Measurements from ENCODE around the gene CFAP53.

The CFAP53 gene

DNA sequence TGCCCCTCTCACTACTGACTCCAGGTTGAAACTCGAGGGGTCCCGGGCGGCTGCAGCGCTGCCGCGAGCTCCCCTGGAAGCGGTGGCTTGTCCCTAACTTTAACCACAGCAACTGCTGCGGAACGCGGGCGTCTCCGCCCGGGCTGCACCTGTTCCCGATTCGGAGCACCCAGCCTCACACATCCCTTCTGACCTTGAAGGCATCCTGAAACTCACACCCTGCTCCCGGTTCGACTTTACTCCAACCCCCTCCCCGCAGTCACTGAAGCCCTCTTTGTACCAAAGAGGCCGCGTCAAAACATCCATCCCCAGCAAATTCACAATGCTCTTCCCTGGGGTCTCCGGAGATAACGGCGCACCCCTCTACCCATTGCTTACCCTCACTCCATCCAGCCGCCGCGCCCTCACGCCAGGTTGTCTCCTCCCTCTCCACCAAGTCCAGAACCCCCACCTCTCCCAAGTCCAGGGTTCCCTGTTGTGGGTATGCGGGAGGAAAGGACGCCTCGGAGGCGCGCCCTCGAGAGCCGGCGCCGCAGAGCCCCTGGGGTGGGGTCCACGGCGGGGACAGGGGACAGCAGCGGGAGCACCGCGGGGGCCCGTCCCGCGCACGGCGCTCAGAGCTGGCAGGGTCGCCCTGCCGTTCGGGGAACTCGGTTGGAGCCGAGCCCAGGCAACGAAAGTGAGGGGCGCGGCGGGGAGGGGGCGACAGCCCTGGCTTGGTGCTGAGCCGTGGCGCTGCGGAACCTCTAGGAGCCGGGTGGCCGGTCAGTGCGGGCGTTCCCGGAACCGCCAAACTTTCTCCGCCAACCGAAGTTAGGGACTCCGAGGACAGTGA is 72.3 kb downstream of the CFAP53 start:
- no peak for TF ChIP-seq CTCF (conservative IDR thresholded peaks at IDR 0.05; ENCODE audit: low read depth, low read length)
- H3K4me3 ChIP-seq (ENCODE audit: low read length), result peak overlapping the region; percentile 44
- DNase-seq (ENCODE audit: low read depth), result no peak

DNA sequence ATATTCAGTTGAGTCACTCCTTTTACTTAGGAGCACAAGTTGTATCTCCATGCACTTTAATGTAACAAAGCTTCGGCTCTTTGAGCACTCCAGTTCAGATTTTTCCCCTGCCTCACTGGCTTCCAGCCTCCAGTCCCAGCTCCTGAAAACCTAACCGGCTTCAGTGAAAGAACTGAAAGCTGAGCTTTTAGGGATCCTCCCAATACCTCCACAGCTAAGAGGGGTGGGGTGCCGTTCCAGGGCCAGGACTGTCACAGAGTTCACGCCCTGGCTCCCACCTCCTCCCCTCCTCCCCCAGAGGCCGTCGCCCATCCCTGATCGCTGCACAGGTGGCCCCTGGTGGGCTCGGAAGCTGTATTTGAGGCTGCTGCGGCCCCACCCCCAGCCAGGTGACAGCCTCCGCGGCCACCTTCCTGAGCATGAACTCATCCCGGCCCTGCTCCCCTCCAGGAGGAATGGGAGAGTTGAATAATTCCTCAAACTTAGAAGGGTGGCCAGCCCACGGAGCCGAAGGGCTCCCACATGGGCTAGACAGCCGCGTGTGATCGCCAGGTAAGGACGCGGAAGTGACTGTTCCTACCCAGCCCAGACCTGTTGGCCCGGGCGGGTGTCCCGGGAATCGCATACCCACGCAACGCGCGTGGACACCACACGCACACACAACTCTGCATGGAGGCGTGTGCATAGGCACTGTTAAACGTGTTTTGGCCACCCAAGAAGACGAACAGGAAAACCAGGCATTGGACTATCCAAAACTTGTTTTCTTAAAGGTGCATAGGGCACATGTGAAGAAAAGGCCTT is 73.1 kb downstream of the CFAP53 start:
- no peak overlapping the region for H3K4me3 ChIP-seq (ENCODE audit: low read length)
- no peak for DNase-seq (ENCODE audit: low read depth)
- no peak for TF ChIP-seq CTCF (conservative IDR thresholded peaks at IDR 0.05; ENCODE audit: low read depth, low read length)

DNA sequence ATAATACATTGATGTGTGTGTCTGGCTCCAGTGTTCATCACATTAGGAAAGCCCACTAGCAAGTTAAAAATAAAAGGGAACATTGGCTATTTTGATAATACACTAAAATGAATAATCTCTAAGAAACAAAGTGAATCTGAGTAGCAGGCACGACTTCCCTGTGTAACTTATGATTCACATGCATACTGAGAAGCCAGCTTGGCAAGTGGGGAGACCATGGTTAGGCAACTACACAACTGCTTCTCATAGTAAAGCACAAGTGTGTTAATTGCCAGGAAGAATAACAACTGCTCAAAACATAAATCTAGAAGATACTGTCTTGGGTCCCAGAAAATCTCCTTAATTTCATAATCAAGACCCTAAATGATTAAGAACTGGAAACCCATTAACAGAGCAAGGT is 75.4 kb downstream of the CFAP53 start:
- no peak for DNase-seq (ENCODE audit: low read depth)
- no peak for TF ChIP-seq CTCF (conservative IDR thresholded peaks at IDR 0.05; ENCODE audit: low read depth, low read length)
- H3K4me3 ChIP-seq (ENCODE audit: low read length), result no peak overlapping the region

DNA sequence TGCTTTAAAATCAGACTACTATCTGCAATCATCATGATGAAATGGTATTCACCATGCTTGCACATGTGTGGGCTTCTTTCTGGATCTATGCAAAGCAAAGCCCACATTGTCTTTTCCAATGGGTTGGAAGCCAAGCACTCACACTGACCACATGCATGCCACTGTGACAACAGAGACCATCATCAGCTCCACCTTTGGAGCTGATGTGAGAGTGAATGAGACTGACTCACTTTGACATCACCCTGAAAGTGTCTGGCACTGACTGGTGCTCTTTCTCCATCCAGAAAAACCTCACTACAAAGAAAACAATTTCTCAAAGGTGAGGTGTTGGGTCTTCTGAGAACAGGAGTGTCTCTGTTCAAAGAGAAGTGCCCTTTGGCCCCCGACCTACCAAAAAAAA is 76.1 kb downstream of the CFAP53 start:
- TF ChIP-seq CTCF (conservative IDR thresholded peaks at IDR 0.05; ENCODE audit: low read depth, low read length), result no peak
- DNase-seq (ENCODE audit: low read depth), result no peak
- no peak overlapping the region for H3K4me3 ChIP-seq (ENCODE audit: low read length)

GRCh38 chr18:50189160-50189559 is 77.1 kb downstream of the CFAP53 start:
- TF ChIP-seq CTCF (conservative IDR thresholded peaks at IDR 0.05; ENCODE audit: low read depth, low read length), result no peak
- H3K4me3 ChIP-seq (ENCODE audit: low read length), result no peak overlapping the region
- DNase-seq (ENCODE audit: low read depth), result no peak

DNA sequence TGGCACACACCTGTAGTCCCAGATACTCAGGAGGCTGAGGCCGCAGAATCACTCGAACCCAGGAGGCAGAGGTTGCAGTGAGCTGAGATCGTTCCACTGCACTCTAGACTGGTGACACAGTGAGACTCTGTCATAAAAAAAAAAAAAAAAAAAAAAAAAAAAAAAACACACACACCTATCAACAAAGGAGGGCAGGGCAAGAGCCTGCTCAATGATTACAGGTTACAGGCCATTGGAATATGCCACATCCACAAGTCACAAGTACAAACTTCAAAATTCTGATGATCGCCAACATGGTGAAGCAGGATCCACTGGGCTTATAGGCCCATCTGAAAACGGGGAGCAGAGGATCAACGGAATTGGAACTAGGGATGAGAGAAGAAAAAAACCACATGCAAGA is 77.6 kb downstream of the CFAP53 start:
- DNase-seq (ENCODE audit: low read depth), result no peak
- no peak overlapping the region for H3K4me3 ChIP-seq (ENCODE audit: low read length)
- TF ChIP-seq CTCF (conservative IDR thresholded peaks at IDR 0.05; ENCODE audit: low read depth, low read length), result no peak

All from retinal pigment epithelial cell (primary cell).